Body of pancreas (tissue), 4 donors: ENCODE measurements around the gene WDR73. TPM values are rescaled to one million over a fixed set of nuclear protein-coding genes. Genes with fewer than 3 reads are reported as not detected.

Experiments
- ATAC-seq: fragments of 150-250 bp; one replicate; pipeline ENCODE4 v1.9.1; 2016
- DNase-seq, 4 donors: peaks; one replicate each; pipeline ENCODE4 v3.0.0-alpha.2; 2019
- H3K27ac ChIP-seq, 4 donors: fragments of 200-600 bp; sonication (generic); 1 replicate in 3 of 4; 2 replicates in 1 of 4; pipeline versions ENCODE4 v1.5.1 to v1.6.1; 2016 to 2019; ENCODE audit warnings: mild to moderate bottlenecking in 1 of 4, mixed read lengths in 1 of 4, moderate library complexity in 1 of 4
- H3K27me3 ChIP-seq, 2 donors: fragments of 200-600 bp; sonication (generic); one replicate each; pipeline ENCODE4 v1.6.0; 2016; ENCODE audit warnings: mild to moderate bottlenecking in 1 of 2
- H3K36me3 ChIP-seq, 2 donors: fragments of 200-600 bp; sonication (generic); replicated peaks in 1 of 2; 2 replicates each; pipeline ENCODE4 v1.5.1; 2016; ENCODE audit warnings: low read depth in 2 of 2; ENCODE audit not compliant: insufficient read depth in 1 of 2
- H3K4me1 ChIP-seq: fragments of 200-600 bp; sonication (generic); one replicate; pipeline ENCODE4 v1.6.0; 2016
- H3K4me3 ChIP-seq, 2 donors: fragments of 200-600 bp; sonication (generic); 1 replicate in 1 of 2; 2 replicates in 1 of 2; pipeline ENCODE4 v1.5.1; 2016 to 2019
- H3K9me3 ChIP-seq, 3 donors: fragments of 200-600 bp; sonication (generic); 1 replicate in 2 of 3; 2 replicates in 1 of 3; pipeline ENCODE4 v1.5.1; 2016
- CTCF ChIP-seq, 7 experiments: fragments of 450-650 bp in 4 of 7; fragments of 200-600 bp in 3 of 7; sonication (generic) in 3 of 7; IDR thresholded peaks; one replicate each; pipeline ENCODE4 v1.5.1; 2016 to 2019; ENCODE audit warnings: antibody characterized with exemption in 7 of 7
- POLR2A ChIP-seq, 3 donors: fragments of 450-650 bp; IDR thresholded peaks; one replicate each; pipeline ENCODE4 v1.6.1; 2016; ENCODE audit warnings: antibody characterized with exemption in 3 of 3, mild to moderate bottlenecking in 2 of 3
- WGBS, 2 donors: methylation state at CpG; one replicate each; pipeline ENCODE4 v1.1.5; 2017; 5-methylcytosine and 5-hydroxymethylcytosine counted together
- intact Hi-C: fragments of 100-400 bp; cut with DNase I; formaldehyde crosslinking; loops from one replicate; pipeline ENCODE4 v1.15.1; 2023
- total RNA-seq, 2 donors: library from RNA; depleted of rRNA; stranded (reverse); fragments of >200 nt; gene quantifications; one replicate each; pipeline ENCODE4 v1.1.0, GENCODE V29; 2016

WDR73 gene
- total RNA-seq, 2 donors from 2014 or later: 21.1 to 25.4 TPM

DNA sequence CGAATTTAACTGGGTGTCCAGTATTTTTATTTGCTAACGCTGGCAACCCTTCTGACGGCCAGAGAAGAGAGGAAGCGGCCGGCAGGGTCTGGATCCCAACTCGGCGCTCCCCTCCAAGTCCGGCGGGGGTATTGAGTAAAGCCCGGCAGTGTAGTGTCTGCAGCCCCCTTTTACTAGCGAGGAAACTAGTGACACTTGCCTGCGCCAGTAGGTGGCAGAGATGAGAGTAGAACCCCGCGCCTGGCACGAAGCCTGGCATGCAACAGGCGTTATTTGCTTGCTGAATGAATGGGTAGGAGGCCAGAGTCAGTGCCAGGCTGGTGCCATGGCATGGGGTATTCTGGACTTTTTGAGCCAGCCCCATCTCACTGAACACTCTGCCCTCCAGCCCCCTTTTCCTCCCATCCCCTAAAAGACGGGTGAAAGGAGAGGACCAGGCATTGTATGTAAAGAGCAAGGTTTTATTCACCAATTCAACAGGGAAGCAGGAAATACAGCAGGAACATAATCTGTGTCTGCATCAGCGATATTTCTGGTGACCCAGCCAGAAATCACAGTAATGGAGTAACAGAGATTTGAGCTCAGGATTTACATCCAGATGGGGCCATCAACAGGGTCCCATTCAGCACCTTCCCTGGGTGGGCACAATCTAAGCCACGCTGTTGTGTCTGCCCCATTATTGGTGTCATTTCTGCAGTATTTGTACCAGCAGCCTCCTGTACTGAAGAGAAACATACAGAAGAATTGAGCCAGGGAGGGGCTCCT, 788 bp upstream of the WDR73 start:
- intact Hi-C loops: loop anchor here (10.0 kb wide), 1 partner anchor 270 kb away; no protein-coding TSS in a partner anchor
- ATAC-seq: peak; percentile 58
- Histone ChIP-seq H3K4me1 (peaks cover 60% of the 10 kb centered on the region), H3K9me3 (no peaks in the 10 kb centered on the region), H3K27ac (peak overlapping the region; percentile 68 to 90 (median 85)), H3K27me3 (no peaks in the 10 kb centered on the region), H3K36me3 (no peaks in the 10 kb centered on the region), H3K4me3 (peak overlapping the region; percentile 21 to 57)
- 6% methylated on average over 15 to 19 of the region's 19 CpGs for WGBS, 2 donors
- no peak for TF ChIP-seq POLR2A (IDR thresholded peaks at IDR 0.05)
- TF ChIP-seq CTCF (IDR thresholded peaks at IDR 0.05): peak; percentile 42 to 72 (median 62)
- DNase-seq: peak; percentile 81 to 91 (median 85)

DNA sequence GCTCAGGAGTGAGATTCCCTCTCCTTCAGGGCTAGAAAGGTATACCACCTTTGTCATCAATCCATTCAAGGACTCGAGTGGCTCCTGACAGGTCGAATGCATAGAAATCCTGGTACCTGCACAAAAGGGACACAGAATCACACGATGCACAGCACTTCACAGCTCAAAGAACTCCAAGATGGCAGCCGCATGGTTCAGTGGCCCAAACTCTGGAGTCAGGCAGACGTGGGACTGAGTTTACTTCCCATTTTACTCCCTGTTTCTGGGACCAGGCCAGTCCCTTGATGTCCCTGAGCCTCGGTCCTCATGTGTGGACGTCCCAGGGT, 536 bp downstream of the WDR73 start:
- Histone ChIP-seq H3K27ac (peak overlapping the region; percentile 68 to 90 (median 85)), H3K9me3 (no peaks in the 10 kb centered on the region), H3K4me1 (peaks cover 58% of the 10 kb centered on the region), H3K27me3 (no peaks in the 10 kb centered on the region), H3K36me3 (no peaks in the 10 kb centered on the region), H3K4me3 (peak overlapping the region; percentile 21 to 57)
- intact Hi-C loops: loop anchor here (10.0 kb wide), 1 partner anchor 271 kb away; no protein-coding TSS in a partner anchor
- 9 to 18% methylated on average over 2 to 7 of the region's 7 CpGs for WGBS, 2 donors
- ATAC-seq: no peak
- TF ChIP-seq CTCF (IDR thresholded peaks at IDR 0.05) (no peak), POLR2A (IDR thresholded peaks at IDR 0.05) (no peak)
- DNase-seq: no peak

- Histone ChIP-seq H3K4me3 (no peak overlapping the region), H3K36me3 (peaks cover 3 to 14% of the 10 kb centered on the region in 2 donors), H3K27ac (no peak overlapping the region), H3K27me3 (no peaks in the 10 kb centered on the region), H3K9me3 (no peaks in the 10 kb centered on the region), H3K4me1 (peaks cover 36% of the 10 kb centered on the region)
- intact Hi-C loops: loop anchor here (10.0 kb wide), 2 partner anchors 55 to 275 kb away; no protein-coding TSS in a partner anchor
- no peak for DNase-seq
- TF ChIP-seq CTCF (IDR thresholded peaks at IDR 0.05): no peak
- no peak for TF ChIP-seq POLR2A (IDR thresholded peaks at IDR 0.05)
- WGBS, 2 donors: 100% methylated on average over 2 of the region's 2 CpGs
- no peak for ATAC-seq
Measured at GRCh38 chr15:84649706-84650105, 4.4 kb downstream of the WDR73 start.

- Histone ChIP-seq H3K4me3 (no peak overlapping the region), H3K9me3 (no peaks in the 10 kb centered on the region), H3K4me1 (peaks cover 33% of the 10 kb centered on the region), H3K27me3 (no peaks in the 10 kb centered on the region), H3K27ac (no peak overlapping the region), H3K36me3 (peaks cover 3 to 20% of the 10 kb centered on the region in 2 donors)
- 49 to 56% methylated on average over 3 of the region's 3 CpGs for WGBS, 2 donors
- peak in 2 of 4 donors; percentile 28 to 45 for DNase-seq
- no peak for ATAC-seq
- intact Hi-C loops: loop anchor here (10.0 kb wide), 1 partner anchor 54 kb away; no protein-coding TSS in a partner anchor
- no peak for TF ChIP-seq CTCF (IDR thresholded peaks at IDR 0.05)
- TF ChIP-seq POLR2A (IDR thresholded peaks at IDR 0.05): no peak
Measured at GRCh38 chr15:84648539-84648938, 5.5 kb downstream of the WDR73 start.
